CD14-positive monocyte (primary cell): ENCODE results near the gene EGFR. TPM values are rescaled to one million over a fixed set of nuclear protein-coding genes. Genes with fewer than 3 reads are reported as not detected.

Experiments used
- DNase-seq, 3 donors: peaks; one replicate each; pipeline ENCODE4 v3.0.0-alpha.2; 2011 to 2022
- H2AFZ ChIP-seq: 2 replicates; pipeline ENCODE4 v1.6.0; 2012; ENCODE audit warnings: mild to moderate bottlenecking, low read depth, low read length, inconsistent platforms; ENCODE audit not compliant: insufficient read depth, poor library complexity, severe bottlenecking
- H3K27ac ChIP-seq, 2 donors: 1 replicate in 1 of 2; 2 replicates in 1 of 2; pipeline ENCODE4 v1.5.1; 2012 to 2013; ENCODE audit warnings: low read length in 2 of 2, control low read depth in 1 of 2, inconsistent platforms in 1 of 2, low read depth in 1 of 2, mild to moderate bottlenecking in 1 of 2
- H3K27me3 ChIP-seq, 2 donors: one replicate each; pipeline versions ENCODE4 v1.6.0 to v1.6.1; 2011 to 2013; ENCODE audit warnings: low read length in 2 of 2; ENCODE audit not compliant: control insufficient read depth in 2 of 2, insufficient read depth in 2 of 2
- H3K36me3 ChIP-seq, 2 donors: replicated peaks in 1 of 2; 1 replicate in 1 of 2; 2 replicates in 1 of 2; pipeline versions ENCODE4 v1.5.1 to v1.6.1; 2012 to 2013; ENCODE audit warnings: low read length in 2 of 2, control low read depth in 1 of 2, inconsistent platforms in 1 of 2, mild to moderate bottlenecking in 1 of 2; ENCODE audit not compliant: insufficient read depth in 2 of 2, control insufficient read depth in 1 of 2
- H3K4me1 ChIP-seq, 2 donors: 1 replicate in 1 of 2; 2 replicates in 1 of 2; pipeline versions ENCODE4 v1.5.1 to v1.6.1; 2012 to 2013; ENCODE audit warnings: low read length in 2 of 2, control low read depth in 1 of 2, inconsistent platforms in 1 of 2, mild to moderate bottlenecking in 1 of 2, moderate library complexity in 1 of 2; ENCODE audit not compliant: insufficient read depth in 2 of 2, control insufficient read depth in 1 of 2
- H3K4me2 ChIP-seq: replicated peaks from 2 replicates; pipeline ENCODE3; 2012; ENCODE audit warnings: low read length, moderate library complexity, mild to moderate bottlenecking; ENCODE audit not compliant: poor library complexity, severe bottlenecking; ENCODE audit errors: extremely low read depth
- H3K4me3 ChIP-seq, 3 experiments: fragments of 200-600 bp in 1 of 3; sonication (generic) in 1 of 3; replicated peaks in 1 of 3; 1 replicate in 2 of 3; 2 replicates in 1 of 3; pipeline ENCODE4 v1.5.1; 2011 to 2013; ENCODE audit warnings: low read length in 3 of 3, mild to moderate bottlenecking in 3 of 3, control low read depth in 2 of 3, low read depth in 2 of 3, inconsistent platforms in 1 of 3, moderate library complexity in 1 of 3
- H3K79me2 ChIP-seq: 2 replicates; pipeline ENCODE4 v1.6.0; 2012; ENCODE audit warnings: mild to moderate bottlenecking, control low read depth, inconsistent platforms, low read length, moderate library complexity; ENCODE audit not compliant: insufficient read depth
- H3K9ac ChIP-seq: 2 replicates; pipeline ENCODE4 v1.6.0; 2017; ENCODE audit warnings: low read length, mild to moderate bottlenecking; ENCODE audit not compliant: insufficient read depth, poor library complexity, severe bottlenecking
- H3K9me3 ChIP-seq, 2 donors: replicated peaks in 1 of 2; 1 replicate in 1 of 2; 2 replicates in 1 of 2; pipeline versions ENCODE4 v1.5.1 to v1.6.1; 2012 to 2013; ENCODE audit warnings: low read length in 2 of 2, control low read depth in 1 of 2; ENCODE audit not compliant: control insufficient read depth in 1 of 2, insufficient read depth in 1 of 2
- H4K20me1 ChIP-seq: 2 replicates; pipeline ENCODE4 v1.6.0; 2012; ENCODE audit warnings: mild to moderate bottlenecking, low read length, control low read depth, moderate library complexity; ENCODE audit not compliant: insufficient read depth
- H3K27ac Mint-ChIP-seq, 7 donors: one replicate each; pipeline ENCODE4 v1.8.0; 2020; ENCODE audit warnings: mild to moderate bottlenecking in 7 of 7, mixed read lengths in 7 of 7, moderate library complexity in 6 of 7, inconsistent platforms in 2 of 7
- H3K27me3 Mint-ChIP-seq, 3 donors: one replicate each; pipeline ENCODE4 v1.8.0; 2021 to 2022; ENCODE audit warnings: low read depth in 3 of 3, mild to moderate bottlenecking in 3 of 3, mixed read lengths in 3 of 3, moderate library complexity in 3 of 3, inconsistent platforms in 1 of 3
- H3K36me3 Mint-ChIP-seq, 2 donors: one replicate each; pipeline ENCODE4 v1.8.0; 2020; ENCODE audit warnings: mixed read lengths in 2 of 2, inconsistent platforms in 1 of 2, mild to moderate bottlenecking in 1 of 2
- H3K4me1 Mint-ChIP-seq: one replicate; pipeline ENCODE4 v1.8.0; 2020; ENCODE audit warnings: mild to moderate bottlenecking, mixed read lengths
- H3K4me3 Mint-ChIP-seq, 2 donors: one replicate each; pipeline ENCODE4 v1.8.0; 2020; ENCODE audit warnings: mild to moderate bottlenecking in 2 of 2, mixed read lengths in 2 of 2, moderate library complexity in 1 of 2
- H3K9me3 Mint-ChIP-seq, 7 donors: one replicate each; pipeline ENCODE4 v1.8.0; 2020 to 2022; ENCODE audit warnings: mixed read lengths in 7 of 7, mild to moderate bottlenecking in 6 of 7, moderate library complexity in 6 of 7, inconsistent platforms in 2 of 7
- CTCF ChIP-seq: fragments of 200-600 bp; IDR thresholded peaks from one replicate; pipeline ENCODE4 v1.8.0; 2022; ENCODE audit warnings: antibody characterized with exemption, mild to moderate bottlenecking
- WGBS: methylation state at CpG from one replicate; pipeline ENCODE4 v1.1.5; 2013; ENCODE audit warnings: missing lambda C conversion rate; ENCODE audit not compliant: insufficient coverage; 5-methylcytosine and 5-hydroxymethylcytosine counted together
- intact Hi-C, 2 donors: fragments of 100-400 bp; cut with micrococcal nuclease; formaldehyde crosslinking; loops; one replicate each; pipeline versions ENCODE4 v1.15.0 to v1.15.1; 2023
- polyA plus RNA-seq, 3 donors: library from polyadenylated mRNA; depleted of rRNA in 1 of 3; unstranded in 2 of 3; stranded (reverse) in 1 of 3; fragments of 300-500 nt in 2 of 3; fragments of >200 nt in 1 of 3; fragmentation: Illumina TruSeq in 2 of 3; gene quantifications; 1 replicate in 2 of 3; 2 replicates in 1 of 3; pipeline ENCODE4 v1.2.3, GENCODE V29; 2012 to 2021

Gene EGFR
- polyA plus RNA-seq, 3 donors = not detected

GRCh38 chr7:55189878-55190436, 171.1 kb downstream of the EGFR start:
- H3K4me1 Mint-ChIP-seq = no peaks in the 10 kb centered on the region
- peaks cover 4 to 12% (median 6%) of the 10 kb centered on the region in 3 donors for H3K27me3 Mint-ChIP-seq
- H3K27me3 ChIP-seq = no peaks in the 10 kb centered on the region
- H3K4me1 ChIP-seq = no peaks in the 10 kb centered on the region
- H3K9ac ChIP-seq = no peak overlapping the region
- peaks cover 0 to 3% (median 0%) of the 10 kb centered on the region in 7 donors for H3K9me3 Mint-ChIP-seq
- no peak overlapping the region for H2AFZ ChIP-seq
- TF ChIP-seq CTCF = no peak
- DNase-seq = no peak
- no peak overlapping the region for H3K4me2 ChIP-seq
- intact Hi-C loops = no loop called here
- no peaks in the 10 kb centered on the region for H3K79me2 ChIP-seq
- no peak overlapping the region for H3K4me3 ChIP-seq
- no peaks in the 10 kb centered on the region for H4K20me1 ChIP-seq
- no peaks in the 10 kb centered on the region for H3K9me3 ChIP-seq
- H3K27ac ChIP-seq = no peak overlapping the region
- H3K36me3 ChIP-seq = no peaks in the 10 kb centered on the region
- WGBS = 91% methylated on average over 11 of the region's 16 CpGs
- no peaks in the 10 kb centered on the region for H3K36me3 Mint-ChIP-seq
- H3K4me3 Mint-ChIP-seq = no peak overlapping the region
- H3K27ac Mint-ChIP-seq = no peak overlapping the region

GRCh38 chr7:55190511-55191160, 171.8 kb downstream of the EGFR start:
- H3K36me3 ChIP-seq = no peaks in the 10 kb centered on the region
- H3K9me3 ChIP-seq = no peaks in the 10 kb centered on the region
- no peaks in the 10 kb centered on the region for H3K36me3 Mint-ChIP-seq
- intact Hi-C loops = no loop called here
- H3K9me3 Mint-ChIP-seq = peaks cover 0 to 3% (median 0%) of the 10 kb centered on the region in 7 donors
- no peak overlapping the region for H3K4me2 ChIP-seq
- H2AFZ ChIP-seq = no peak overlapping the region
- no peak overlapping the region for H3K9ac ChIP-seq
- H3K27ac Mint-ChIP-seq = no peak overlapping the region
- no peaks in the 10 kb centered on the region for H4K20me1 ChIP-seq
- whole genome bisulfite sequencing = 84% methylated on average over 3 of the region's 7 CpGs
- TF ChIP-seq CTCF = no peak
- no peak overlapping the region for H3K4me3 ChIP-seq
- no peaks in the 10 kb centered on the region for H3K27me3 ChIP-seq
- H3K27ac ChIP-seq = no peak overlapping the region
- no peaks in the 10 kb centered on the region for H3K79me2 ChIP-seq
- DNase-seq = no peak
- no peaks in the 10 kb centered on the region for H3K4me1 ChIP-seq
- H3K4me1 Mint-ChIP-seq = no peaks in the 10 kb centered on the region
- H3K27me3 Mint-ChIP-seq = peaks cover 4 to 12% (median 6%) of the 10 kb centered on the region in 3 donors
- no peak overlapping the region for H3K4me3 Mint-ChIP-seq
